G401.6 (cell line): ENCODE measurements around the gene BMP8A.
"Not testable (repeated sequence)": the region's sequence is repeated elsewhere in the genome, so short reads cannot be mapped to it uniquely, and the experiment has no call there.

Experiments used
- FAIRE-seq: peaks from 2 replicates; lab custom pipeline; 2012; peaks lifted over from hg19 to GRCh38; lab: Jason Lieb, UNC

Gene BMP8A, protein sequence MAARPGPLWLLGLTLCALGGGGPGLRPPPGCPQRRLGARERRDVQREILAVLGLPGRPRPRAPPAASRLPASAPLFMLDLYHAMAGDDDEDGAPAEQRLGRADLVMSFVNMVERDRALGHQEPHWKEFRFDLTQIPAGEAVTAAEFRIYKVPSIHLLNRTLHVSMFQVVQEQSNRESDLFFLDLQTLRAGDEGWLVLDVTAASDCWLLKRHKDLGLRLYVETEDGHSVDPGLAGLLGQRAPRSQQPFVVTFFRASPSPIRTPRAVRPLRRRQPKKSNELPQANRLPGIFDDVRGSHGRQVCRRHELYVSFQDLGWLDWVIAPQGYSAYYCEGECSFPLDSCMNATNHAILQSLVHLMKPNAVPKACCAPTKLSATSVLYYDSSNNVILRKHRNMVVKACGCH

DNA sequence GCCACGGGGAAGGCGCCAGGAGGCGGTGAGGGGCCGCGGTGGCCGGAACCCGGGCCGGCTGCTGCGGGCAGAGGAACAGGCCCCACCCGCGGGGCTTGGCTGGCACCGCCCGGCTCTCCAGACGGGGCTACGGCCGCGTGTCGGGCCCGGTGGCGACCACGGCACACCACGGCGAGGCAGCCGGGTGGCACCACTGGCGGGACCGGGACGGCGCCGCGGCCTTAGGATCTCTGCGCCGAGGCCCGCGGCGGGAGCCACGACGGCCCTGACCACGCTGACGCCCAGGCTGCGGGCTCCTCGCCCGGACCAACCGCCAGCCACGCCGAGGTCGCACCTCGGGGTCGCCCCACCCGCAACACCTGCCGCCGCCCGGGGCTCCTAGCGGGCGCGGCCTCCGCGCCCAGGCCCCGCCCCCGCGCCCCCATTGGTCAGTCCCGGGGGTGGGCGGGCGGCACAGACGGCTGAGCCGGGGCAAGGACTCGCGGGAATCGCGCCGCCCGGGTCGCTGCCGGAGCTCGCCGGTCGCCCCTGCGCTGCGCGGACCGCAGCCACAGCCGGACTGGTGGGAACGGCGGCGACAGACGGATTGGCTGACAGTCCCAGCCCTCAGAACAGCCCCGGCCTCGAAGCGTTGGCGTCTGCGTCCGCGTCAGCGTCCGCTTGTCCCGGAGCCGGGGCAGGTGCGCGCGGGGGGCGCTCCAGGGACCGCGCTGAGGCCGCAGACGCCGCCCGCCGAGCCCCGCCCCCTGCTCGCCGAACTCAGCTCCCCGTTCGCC lies at the start of gene BMP8A:
Gene BMP8A (plus strand): TSS at position 491 of the 776 bp plus-strand sequence. CDS start 356 bp downstream, outside the sequence.
- no peak for FAIRE-seq

DNA sequence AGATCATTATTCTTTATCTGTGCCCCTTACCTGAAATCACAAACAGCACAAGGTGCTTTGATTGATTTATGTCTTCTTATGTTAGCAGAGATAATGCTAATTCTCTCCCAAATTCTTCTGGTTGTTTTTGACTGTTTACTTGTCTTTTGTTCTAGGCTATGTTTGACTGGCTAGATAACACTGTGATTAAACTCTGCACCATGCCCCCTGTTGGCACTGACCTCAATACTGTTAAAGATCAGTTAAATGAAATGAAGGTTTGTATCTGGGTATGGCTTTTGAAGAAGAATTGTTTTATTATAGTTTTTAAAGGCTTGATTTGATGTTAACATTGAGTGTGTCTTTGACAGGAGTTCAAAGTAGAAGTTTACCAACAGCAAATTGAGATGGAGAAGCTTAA lies 49.6 kb upstream of the BMP8A start:
- FAIRE-seq, result no peak

DNA sequence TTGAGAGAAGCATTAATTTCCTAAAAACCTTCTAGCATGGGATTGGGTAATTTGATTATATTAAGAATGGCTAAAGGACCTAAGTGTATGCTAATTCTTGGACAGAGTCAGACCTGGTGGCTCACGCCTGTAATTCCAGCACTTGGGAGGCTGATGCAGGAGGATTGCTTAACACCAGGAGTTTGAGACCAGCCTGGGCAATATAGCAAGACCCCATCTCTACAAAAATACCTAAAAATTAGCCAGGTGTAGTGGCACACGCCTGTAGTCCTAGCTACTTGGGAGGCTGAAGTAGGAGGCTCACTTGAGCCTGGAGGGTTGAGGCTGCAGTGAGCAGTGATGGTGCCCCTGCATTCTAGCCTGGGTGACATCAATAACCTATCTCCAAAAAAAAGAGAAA lies 45.9 kb upstream of the BMP8A start:
- no peak for FAIRE-seq

DNA sequence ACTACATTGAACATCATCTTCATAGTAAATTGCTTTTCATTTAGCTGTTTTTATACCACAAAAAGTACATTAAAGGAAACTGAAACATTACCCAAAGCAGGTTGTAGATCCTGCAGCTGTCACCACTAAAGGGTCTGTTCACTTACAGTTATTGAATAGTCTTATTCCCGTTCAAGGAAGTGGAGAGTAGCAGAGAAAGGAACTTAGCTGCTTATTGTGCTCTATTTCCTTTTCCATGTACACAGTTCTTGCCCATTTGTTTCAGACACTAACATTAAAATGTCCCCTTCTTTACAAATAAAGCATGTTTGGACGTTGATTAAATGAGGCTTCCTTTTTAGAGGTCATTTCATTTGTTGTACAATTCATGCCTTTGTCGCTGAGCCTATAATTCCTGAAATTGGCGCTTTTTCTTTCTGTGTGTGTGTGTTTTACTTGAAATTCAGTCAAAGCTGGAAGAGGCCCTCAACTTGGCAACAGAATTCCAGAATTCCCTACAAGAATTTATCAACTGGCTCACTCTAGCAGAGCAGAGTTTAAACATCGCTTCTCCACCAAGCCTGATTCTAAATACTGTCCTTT lies 44.4 kb upstream of the BMP8A start:
- no peak for FAIRE-seq

DNA sequence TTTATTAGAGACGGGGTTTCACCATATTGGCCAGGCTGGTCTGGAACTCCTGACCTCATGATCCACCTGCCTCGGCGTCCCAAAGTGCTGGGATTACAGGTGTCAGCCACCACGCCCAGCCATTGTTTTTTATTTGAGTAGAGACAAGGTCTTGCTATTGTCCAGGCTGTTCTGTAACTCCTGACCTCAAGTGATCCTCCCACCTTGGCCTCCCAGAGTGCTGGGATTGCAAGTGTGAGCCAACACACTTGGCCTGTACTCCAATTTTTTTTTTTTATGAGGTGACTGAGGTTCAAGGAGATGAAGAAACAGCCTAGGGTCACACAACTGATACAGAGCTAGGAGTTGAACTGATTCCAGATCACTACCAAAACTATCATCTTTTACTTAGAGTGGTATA lies 41.4 kb upstream of the BMP8A start:
- not testable (repeated sequence) for FAIRE-seq

DNA sequence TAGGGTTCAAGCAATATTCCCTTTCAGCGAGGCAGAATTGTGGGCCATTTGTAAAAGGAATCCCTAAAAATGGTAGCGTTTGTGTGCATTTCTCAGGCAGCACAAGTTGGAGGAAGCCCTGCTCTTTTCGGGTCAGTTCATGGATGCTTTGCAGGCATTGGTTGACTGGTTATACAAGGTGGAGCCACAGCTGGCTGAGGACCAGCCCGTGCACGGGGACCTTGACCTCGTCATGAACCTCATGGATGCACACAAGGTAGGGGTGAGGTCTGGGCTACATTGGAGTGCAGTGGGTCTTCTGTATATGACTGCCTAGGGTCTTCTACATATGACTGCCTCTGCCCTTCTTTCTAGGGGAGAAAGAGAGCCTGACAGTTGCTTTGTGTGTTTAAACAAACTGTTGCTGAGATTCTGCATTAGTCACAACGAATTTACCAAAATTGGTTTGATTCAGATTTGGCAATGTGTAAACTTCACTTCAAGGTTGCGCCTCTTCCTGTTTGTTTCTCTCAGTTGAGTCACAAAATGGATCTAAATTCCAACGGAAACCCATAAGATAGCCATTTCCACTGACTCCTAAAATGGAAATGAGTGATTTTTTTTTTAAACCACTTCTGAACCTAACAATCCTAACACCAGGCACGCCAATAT lies 40.4 kb upstream of the BMP8A start:
- no peak for FAIRE-seq

DNA sequence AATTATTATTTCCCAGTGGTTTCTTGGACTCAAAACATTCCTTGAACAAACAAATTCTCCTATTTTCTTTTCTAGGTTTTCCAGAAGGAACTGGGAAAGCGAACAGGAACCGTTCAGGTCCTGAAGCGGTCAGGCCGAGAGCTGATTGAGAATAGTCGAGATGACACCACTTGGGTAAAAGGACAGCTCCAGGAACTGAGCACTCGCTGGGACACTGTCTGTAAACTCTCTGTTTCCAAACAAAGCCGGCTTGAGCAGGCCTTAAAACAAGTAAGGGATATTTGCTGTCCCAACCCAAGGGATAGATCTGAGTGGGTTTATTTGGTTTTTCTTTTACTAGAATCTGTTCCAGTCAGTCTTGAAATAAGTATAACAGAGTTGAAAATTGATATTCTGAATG lies 39.4 kb upstream of the BMP8A start:
- FAIRE-seq, result no peak

DNA sequence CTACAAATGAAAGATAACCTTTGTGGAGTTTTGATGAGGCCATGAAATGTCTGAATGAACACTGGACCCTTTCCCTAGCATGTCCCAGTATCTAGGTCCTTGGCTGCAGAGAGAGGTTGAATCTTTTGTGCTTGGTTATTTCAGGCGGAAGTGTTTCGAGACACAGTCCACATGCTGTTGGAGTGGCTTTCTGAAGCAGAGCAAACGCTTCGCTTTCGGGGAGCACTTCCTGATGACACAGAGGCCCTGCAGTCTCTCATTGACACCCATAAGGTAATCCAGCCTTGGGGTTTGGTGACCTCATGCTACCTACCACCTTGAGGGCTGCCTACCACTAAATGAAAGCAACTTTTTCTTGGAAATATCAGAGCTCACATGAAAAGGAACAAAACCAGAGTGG lies 38.9 kb upstream of the BMP8A start:
- no peak for FAIRE-seq

DNA sequence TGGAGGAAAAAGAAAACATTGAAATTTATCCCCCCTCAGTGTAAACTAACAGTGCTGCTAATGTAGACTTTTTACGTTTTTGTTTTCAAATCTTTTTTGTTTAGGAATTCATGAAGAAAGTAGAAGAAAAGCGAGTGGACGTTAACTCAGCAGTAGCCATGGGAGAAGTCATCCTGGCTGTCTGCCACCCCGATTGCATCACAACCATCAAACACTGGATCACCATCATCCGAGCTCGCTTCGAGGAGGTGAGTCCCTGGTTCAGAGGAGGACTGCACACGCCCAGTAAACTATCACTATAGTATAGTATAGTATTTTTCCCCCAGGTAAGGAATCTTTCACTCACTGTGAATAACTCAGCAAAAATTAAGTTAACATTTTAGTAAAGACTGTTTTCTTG lies 37.8 kb upstream of the BMP8A start:
- FAIRE-seq, result no peak

DNA sequence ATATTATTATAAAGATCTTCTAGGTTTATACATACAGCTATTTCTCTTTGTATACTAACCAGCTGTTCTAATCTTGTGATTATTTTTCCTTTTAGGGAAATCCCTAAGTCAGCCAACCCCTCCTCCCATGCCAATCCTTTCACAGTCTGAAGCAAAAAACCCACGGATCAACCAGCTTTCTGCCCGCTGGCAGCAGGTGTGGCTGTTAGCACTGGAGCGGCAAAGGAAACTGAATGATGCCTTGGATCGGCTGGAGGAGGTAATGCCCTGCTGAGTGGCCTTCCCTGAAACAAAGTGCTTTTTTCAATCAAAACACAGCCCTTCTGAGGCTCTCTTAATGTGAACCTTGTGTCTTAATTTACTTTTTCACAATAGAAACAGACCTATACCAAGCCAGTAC lies 32.4 kb upstream of the BMP8A start:
- no peak for FAIRE-seq

DNA sequence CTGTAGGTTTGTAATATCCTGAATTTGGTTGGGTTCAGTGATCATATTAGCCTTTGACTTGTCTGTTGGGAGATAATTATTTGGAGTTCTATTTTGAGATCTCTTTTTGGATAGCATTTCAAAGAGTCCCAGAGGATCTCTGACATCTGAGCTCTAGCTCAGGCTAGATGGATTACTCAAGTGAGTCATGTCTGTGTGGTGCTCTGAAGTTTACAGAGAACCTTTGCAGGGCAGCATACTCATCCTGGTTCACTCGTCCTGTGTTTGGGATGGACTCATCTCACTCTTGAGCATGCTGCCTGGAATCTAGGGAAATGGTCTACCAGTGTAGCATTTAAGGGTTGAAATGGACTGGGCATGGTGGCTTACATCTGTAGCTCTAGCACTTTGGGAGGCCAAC lies 29.4 kb upstream of the BMP8A start:
- FAIRE-seq, result no peak

DNA sequence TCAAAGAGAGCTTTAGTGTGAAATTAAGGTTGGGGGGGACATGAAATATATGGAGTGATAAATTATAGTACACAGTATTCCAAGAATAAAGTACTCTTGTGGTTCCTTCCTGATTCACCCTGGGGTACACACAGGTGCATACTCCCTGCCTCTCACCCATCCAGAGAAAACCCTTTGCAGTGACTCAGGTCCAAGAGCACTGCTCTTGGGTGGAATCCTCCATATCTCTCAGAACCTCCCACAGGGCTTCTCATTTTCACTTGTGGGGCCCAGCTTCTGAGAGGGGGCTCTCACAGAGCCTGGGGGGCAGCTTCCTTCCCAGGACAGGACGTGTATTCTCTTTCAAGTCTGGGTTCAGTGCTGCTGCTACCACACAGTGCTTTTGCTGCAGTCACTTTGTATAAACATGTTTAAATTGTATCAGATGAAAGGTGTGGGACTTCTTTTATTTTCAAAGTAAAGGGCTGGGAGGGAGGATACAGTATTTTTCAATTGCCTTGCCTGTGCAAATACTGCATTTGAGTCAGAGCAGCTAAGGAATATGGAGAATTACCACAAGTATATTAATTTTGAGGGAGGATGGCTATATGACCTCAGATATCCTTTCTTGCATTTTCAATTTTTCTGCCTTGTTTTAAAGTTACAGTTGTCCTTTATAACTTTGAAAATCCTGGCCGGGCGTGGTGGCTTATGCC lies 24.9 kb upstream of the BMP8A start:
- no peak for FAIRE-seq

DNA sequence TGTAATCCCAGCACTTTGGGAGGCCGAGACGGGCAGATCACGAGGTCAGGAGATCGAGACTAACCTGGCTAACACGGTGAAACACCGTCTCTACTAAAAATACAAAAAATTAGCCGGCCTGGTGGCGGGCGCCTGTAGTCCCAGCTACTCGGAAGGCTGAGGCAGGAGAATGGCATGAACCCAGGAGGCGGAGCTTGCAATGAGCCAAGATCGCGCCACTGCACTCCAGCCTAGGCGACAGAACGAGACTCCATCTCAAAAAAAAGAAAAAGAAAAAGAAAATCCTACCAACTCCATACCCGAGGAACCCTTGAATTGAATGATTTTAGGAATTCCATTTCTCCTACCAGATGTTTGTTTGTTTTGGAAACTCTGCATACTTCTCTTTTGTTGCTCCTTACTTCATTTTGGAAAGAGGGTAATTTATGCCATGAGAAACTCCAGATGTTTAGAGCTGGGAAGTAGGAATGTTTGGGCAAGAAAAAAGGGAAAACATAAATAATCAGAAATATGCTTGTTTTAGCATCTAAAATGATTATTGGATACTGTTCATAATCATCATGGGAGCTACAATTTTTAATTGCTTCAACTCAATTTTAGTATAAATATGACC lies 24.2 kb upstream of the BMP8A start:
- not testable (repeated sequence) for FAIRE-seq

DNA sequence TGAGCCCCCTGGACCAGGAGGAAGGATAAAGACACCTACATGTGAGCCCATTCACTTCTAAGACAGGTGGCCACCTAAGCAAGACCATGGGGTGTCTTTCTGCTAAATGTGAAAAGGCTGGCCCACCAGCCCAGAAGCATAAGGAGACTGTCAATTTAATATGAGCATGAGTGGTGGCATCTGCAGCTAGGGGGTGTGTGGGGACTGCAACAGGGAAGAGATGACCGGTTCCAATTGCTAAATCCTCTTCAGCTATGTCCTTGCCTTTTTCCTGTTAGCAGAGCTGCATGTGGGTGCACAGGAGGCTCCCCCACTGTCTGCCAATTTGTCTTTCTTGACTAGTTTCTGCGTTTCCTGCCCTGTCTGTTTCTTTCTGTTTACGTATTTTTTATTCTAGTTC lies 22.3 kb upstream of the BMP8A start:
- FAIRE-seq, result no peak

DNA sequence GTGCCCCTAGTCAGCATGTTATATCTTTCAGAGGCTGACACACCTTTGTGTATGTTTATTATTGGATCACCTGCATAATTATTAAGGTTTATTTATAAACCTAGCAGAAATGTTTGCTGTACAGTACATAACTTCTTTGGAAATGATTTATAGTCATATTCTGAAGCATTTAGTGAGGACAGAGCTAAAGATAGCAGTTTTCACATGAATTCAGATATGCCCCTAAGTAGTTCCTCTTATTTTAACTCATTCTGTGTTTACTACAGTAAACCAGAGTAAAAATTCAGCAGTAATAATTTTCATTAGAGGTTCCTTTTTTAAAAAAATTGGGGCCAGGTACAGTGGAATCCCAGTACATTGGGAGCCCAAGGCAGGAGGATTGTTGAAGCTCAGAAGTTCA lies 21.4 kb upstream of the BMP8A start:
- FAIRE-seq, result no peak

DNA sequence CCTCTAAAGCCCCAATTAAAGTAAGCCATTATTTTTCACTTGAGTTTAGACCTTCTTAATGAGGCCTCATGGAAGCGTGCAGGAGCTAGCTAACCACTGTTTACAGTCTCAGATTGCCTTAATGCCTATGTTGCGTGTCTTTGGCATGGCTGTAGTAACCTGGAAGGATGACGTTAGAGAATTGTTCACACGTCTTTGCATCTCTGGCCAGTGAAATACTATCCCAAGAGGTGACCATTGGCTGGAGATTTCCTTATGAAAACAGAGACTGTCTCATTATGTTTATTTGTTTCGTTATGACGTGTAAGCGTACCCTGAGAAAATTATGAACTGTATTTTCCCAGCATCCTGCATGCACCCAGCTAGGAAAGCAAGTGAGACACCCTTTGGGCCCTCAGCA lies 18.6 kb upstream of the BMP8A start:
- FAIRE-seq, result no peak

DNA sequence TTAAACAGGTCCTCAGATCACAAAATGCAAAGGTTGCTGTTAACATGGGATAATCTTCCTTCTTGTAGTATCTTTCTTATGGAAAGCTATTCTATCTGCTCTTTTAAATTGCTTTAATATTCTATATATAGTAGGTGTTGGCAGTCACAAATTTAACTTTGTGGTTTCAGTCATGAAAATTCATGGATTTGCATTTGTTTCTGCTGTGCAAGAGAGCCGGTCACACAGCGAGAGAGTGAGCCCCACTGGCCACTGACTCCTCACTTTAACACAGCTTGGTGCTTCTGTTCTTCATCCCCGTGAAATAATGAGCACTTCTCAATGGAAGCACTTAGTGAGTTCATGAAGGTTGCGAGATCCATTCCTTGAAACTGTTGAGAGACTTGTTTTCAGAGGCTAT lies 18.1 kb upstream of the BMP8A start:
- no peak for FAIRE-seq

DNA sequence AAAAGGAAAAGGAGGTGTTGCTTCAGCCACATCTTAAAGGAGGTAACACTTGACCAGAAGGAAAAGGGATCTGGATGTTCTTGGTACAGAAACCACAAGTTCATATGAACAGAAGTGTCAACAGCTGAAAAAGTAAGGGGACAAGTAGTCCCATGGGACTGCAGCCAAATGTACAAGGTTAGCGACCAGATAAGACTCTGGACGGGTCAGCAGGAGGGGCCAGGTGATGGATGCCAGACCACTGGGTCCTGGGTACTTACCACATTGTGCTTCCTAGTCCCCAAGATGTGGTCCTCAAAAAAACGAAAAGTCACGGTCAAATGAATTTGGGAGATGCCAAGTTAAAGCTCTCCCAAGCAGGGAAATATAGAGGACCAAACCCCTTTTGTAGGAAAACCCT lies 16.6 kb upstream of the BMP8A start:
- FAIRE-seq, result no peak

DNA sequence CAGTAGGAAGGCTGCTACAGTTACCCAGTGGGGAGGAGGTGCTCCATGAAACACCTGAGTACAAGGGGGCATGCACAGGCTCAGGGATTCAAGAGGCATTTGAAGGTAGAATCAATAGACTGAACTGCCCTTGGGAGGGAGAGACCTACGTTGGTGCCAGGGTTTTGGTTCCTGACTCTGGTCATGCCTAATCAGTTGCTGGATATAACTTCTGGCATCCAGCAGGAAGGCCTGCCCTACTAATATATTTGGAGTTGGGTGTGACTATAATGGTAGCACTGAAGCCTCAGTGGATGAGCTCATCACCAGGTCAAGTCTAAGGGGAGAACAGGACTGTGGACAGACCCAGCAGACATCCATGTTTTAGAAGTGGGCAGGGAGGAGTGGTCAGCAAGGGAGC lies 15.9 kb upstream of the BMP8A start:
- FAIRE-seq, result not testable (repeated sequence)

DNA sequence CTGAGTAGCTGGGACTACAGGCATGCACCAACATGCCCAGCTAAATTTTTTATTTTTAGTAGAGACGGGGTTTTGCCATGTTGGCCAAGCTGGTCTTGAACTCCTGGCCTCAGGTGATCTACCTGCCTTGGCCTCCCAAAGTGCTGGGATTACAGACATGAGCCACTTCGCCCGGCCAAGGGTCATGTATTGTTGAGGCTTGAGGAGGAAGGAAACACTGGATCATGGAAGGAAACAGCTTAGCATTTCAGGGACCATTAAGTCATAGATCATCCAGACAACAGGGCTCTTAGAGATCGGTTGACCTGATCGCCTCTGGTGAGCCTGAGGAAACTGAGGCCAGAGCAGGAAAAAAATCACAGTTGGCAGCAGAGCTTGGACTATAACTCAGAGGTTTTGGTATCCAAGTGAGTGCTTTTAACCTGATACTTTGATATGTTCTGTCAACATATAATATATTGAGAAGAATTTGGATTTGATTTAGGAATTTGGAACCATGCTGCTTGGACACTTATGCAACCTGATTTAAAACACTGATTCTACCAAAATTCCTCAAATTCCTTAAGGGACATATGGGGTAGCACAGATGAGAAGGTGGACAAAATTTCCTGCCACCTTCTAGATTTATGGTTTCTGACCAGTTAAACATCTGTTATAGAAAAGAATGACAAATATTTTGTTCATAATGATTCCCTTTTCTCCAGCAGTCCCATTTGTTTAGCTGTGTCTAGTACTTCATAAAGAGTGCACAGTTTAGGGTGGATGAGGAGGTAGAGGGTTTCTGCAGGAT lies 13.1 kb upstream of the BMP8A start:
- FAIRE-seq, result no peak

DNA sequence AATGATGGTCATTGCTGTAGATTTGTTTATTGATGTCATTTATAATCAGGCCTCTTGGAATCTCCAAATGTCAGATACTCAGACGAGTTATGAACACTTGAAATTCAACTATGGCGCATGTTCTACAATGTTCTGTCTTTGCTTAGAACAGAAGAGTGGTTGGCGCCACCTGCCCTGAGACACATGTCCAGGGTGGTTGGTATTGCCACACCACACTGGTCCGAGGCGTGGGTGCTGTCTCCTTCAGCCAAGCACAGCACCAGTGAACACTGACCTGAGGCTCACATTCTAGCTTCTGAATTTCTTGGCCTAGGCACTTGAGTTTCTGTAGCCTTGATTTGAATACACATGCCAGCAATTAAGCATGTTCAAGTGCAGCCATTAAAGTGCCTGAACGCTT lies 10.1 kb upstream of the BMP8A start:
- no peak for FAIRE-seq
